Neutrophil (primary cell): ENCODE measurements around the gene ASF1A.

Source experiments
- H3K27ac ChIP-seq: fragments of 200-600 bp; sonication (generic); 2 replicates; pipeline ENCODE4 v1.5.1; 2016; ENCODE audit warnings: mild to moderate bottlenecking, moderate library complexity
- H3K27me3 ChIP-seq: fragments of 200-600 bp; sonication (generic); 2 replicates; pipeline ENCODE4 v1.6.0; 2016; ENCODE audit warnings: mild to moderate bottlenecking
- H3K36me3 ChIP-seq: fragments of 200-600 bp; sonication (generic); 2 replicates; pipeline ENCODE4 v1.5.1; 2017
- H3K4me1 ChIP-seq, 2 experiments: fragments of 200-600 bp in 1 of 2; sonication (generic) in 1 of 2; 1 replicate in 1 of 2; 2 replicates in 1 of 2; pipeline versions ENCODE4 v1.5.1 to v1.6.1; 2013 to 2016; ENCODE audit warnings: low read depth in 1 of 2, low read length in 1 of 2, mild to moderate bottlenecking in 1 of 2, moderate library complexity in 1 of 2; ENCODE audit not compliant: control insufficient read depth in 1 of 2, insufficient read depth in 1 of 2
- H3K4me3 ChIP-seq, 2 experiments: fragments of 200-600 bp in 1 of 2; sonication (generic) in 1 of 2; 1 replicate in 1 of 2; 2 replicates in 1 of 2; pipeline ENCODE4 v1.5.1; 2013 to 2016; ENCODE audit warnings: low read depth in 1 of 2, low read length in 1 of 2, mild to moderate bottlenecking in 1 of 2, moderate library complexity in 1 of 2
- H3K9me3 ChIP-seq: fragments of 200-600 bp; sonication (generic); 2 replicates; pipeline ENCODE4 v1.5.1; 2016
- CTCF ChIP-seq: fragments of 200-600 bp; sonication (generic); IDR thresholded peaks from 2 replicates; pipeline ENCODE4 v1.5.1; 2016; ENCODE audit warnings: antibody characterized with exemption

The ASF1A gene

GRCh38 chr6:118860363-118860762, 33.6 kb upstream of the ASF1A start:
- Histone ChIP-seq H3K9me3 (no peaks in the 10 kb centered on the region), H3K4me3 (no peak overlapping the region), H3K36me3 (peaks cover 3% of the 10 kb centered on the region), H3K27me3 (no peaks in the 10 kb centered on the region), H3K4me1 (peaks cover 23% of the 10 kb centered on the region in 2 experiments), H3K27ac (no peak overlapping the region)
- no peak for TF ChIP-seq CTCF

GRCh38 chr6:118860880-118861279, 33.1 kb upstream of the ASF1A start:
- no peak for TF ChIP-seq CTCF
- Histone ChIP-seq H3K27ac (no peak overlapping the region), H3K4me1 (peaks cover 23% of the 10 kb centered on the region in 2 experiments), H3K36me3 (peaks cover 3% of the 10 kb centered on the region), H3K27me3 (no peaks in the 10 kb centered on the region), H3K9me3 (no peaks in the 10 kb centered on the region), H3K4me3 (no peak overlapping the region)

- no peaks in the 10 kb centered on the region for H3K27me3 ChIP-seq
- H3K27ac ChIP-seq, result no peak overlapping the region
- no peak for TF ChIP-seq CTCF
- peaks cover 23% of the 10 kb centered on the region in 2 experiments for H3K4me1 ChIP-seq
- no peak overlapping the region for H3K4me3 ChIP-seq
- no peaks in the 10 kb centered on the region for H3K9me3 ChIP-seq
- H3K36me3 ChIP-seq, result peaks cover 3% of the 10 kb centered on the region
Observed at GRCh38 chr6:118862443-118862842, 31.5 kb upstream of the ASF1A start.

GRCh38 chr6:118864341-118865099, 29.4 kb upstream of the ASF1A start:
- H3K9me3 ChIP-seq, result no peaks in the 10 kb centered on the region
- H3K4me1 ChIP-seq, result peaks cover 15% of the 10 kb centered on the region in 2 experiments
- no peaks in the 10 kb centered on the region for H3K27me3 ChIP-seq
- peaks cover 3% of the 10 kb centered on the region for H3K36me3 ChIP-seq
- no peak for TF ChIP-seq CTCF
- no peak overlapping the region for H3K4me3 ChIP-seq
- H3K27ac ChIP-seq, result peak overlapping the region; percentile 10

GRCh38 chr6:118865100-118865391, 28.9 kb upstream of the ASF1A start:
- Histone ChIP-seq H3K4me1 (peaks cover 9 to 10% of the 10 kb centered on the region in 2 experiments), H3K27ac (peak overlapping the region; percentile 10), H3K36me3 (peaks cover 3% of the 10 kb centered on the region), H3K9me3 (no peaks in the 10 kb centered on the region), H3K27me3 (no peaks in the 10 kb centered on the region), H3K4me3 (no peak overlapping the region)
- TF ChIP-seq CTCF, result no peak
